KMS-11 (cell line): ENCODE data around the gene SLC25A27.

Experiments used
- H2AFZ ChIP-seq: fragments of 200-600 bp; sonication (generic); 2 replicates; pipeline ENCODE4 v1.6.1; 2016; ENCODE audit warnings: antibody characterized with exemption, mixed run types, low read depth
- H3K27ac ChIP-seq: fragments of 200-600 bp; sonication (generic); 2 replicates; pipeline ENCODE4 v1.6.1; 2016; ENCODE audit warnings: mild to moderate bottlenecking, mixed run types
- H3K27me3 ChIP-seq: fragments of 200-600 bp; sonication (generic); 2 replicates; pipeline ENCODE4 v1.6.1; 2017; ENCODE audit warnings: mild to moderate bottlenecking, low read depth, mixed run types, moderate library complexity; ENCODE audit not compliant: insufficient read depth
- H3K36me3 ChIP-seq: fragments of 200-600 bp; sonication (generic); 2 replicates; pipeline ENCODE4 v1.6.1; 2017; ENCODE audit warnings: mild to moderate bottlenecking, mixed run types; ENCODE audit not compliant: insufficient read depth
- H3K4me1 ChIP-seq: fragments of 200-600 bp; sonication (generic); 2 replicates; pipeline ENCODE4 v1.6.1; 2016; ENCODE audit warnings: mild to moderate bottlenecking, low read depth, mixed run types; ENCODE audit not compliant: poor library complexity, severe bottlenecking
- H3K4me2 ChIP-seq: fragments of 200-600 bp; sonication (generic); 2 replicates; pipeline ENCODE4 v1.7.0; 2016; ENCODE audit warnings: mild to moderate bottlenecking, mixed run types
- H3K4me3 ChIP-seq: fragments of 200-600 bp; sonication (generic); IDR thresholded peaks from 2 replicates; pipeline ENCODE4 v1.6.1; 2017; ENCODE audit warnings: low read depth, low read length, mixed read lengths; ENCODE audit not compliant: insufficient read depth
- H3K79me2 ChIP-seq: fragments of 200-600 bp; sonication (generic); 2 replicates; pipeline ENCODE4 v1.6.1; 2016; ENCODE audit warnings: low read depth, mixed run types; ENCODE audit not compliant: insufficient read depth
- H3K9ac ChIP-seq: fragments of 200-600 bp; sonication (generic); 2 replicates; pipeline ENCODE4 v1.6.1; 2016; ENCODE audit warnings: mild to moderate bottlenecking, mixed run types
- H4K20me1 ChIP-seq: fragments of 200-600 bp; sonication (generic); 2 replicates; pipeline ENCODE4 v1.6.1; 2016; ENCODE audit warnings: mild to moderate bottlenecking, mixed run types; ENCODE audit not compliant: insufficient read depth
- TF ChIP-seq, protein P1 (sequence below): fragments of 200-600 bp; sonication (generic); conservative IDR thresholded peaks from 2 replicates; pipeline ENCODE4 v1.6.1; 2017; ENCODE audit warnings: low read depth, mild to moderate bottlenecking, antibody characterized with exemption, low read length, moderate library complexity, mixed read lengths

Gene SLC25A27

GRCh38 chr6:46612645-46613044 lies 40.1 kb upstream of the SLC25A27 start:
- Histone ChIP-seq H3K27me3 (no peaks in the 10 kb centered on the region), H3K4me1 (no peaks in the 10 kb centered on the region), H3K4me3 (no peak overlapping the region), H3K9ac (no peak overlapping the region), H3K27ac (no peak overlapping the region), H2AFZ (no peak overlapping the region), H3K36me3 (no peaks in the 10 kb centered on the region), H3K79me2 (no peaks in the 10 kb centered on the region), H3K4me2 (no peak overlapping the region), H4K20me1 (no peaks in the 10 kb centered on the region)
- TF ChIP-seq, protein P1, sequence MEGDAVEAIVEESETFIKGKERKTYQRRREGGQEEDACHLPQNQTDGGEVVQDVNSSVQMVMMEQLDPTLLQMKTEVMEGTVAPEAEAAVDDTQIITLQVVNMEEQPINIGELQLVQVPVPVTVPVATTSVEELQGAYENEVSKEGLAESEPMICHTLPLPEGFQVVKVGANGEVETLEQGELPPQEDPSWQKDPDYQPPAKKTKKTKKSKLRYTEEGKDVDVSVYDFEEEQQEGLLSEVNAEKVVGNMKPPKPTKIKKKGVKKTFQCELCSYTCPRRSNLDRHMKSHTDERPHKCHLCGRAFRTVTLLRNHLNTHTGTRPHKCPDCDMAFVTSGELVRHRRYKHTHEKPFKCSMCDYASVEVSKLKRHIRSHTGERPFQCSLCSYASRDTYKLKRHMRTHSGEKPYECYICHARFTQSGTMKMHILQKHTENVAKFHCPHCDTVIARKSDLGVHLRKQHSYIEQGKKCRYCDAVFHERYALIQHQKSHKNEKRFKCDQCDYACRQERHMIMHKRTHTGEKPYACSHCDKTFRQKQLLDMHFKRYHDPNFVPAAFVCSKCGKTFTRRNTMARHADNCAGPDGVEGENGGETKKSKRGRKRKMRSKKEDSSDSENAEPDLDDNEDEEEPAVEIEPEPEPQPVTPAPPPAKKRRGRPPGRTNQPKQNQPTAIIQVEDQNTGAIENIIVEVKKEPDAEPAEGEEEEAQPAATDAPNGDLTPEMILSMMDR = no peak

GRCh38 chr6:46618726-46619125 lies 34.0 kb upstream of the SLC25A27 start:
- H4K20me1 ChIP-seq = no peaks in the 10 kb centered on the region
- no peak overlapping the region for H3K4me2 ChIP-seq
- no peaks in the 10 kb centered on the region for H3K36me3 ChIP-seq
- no peak overlapping the region for H3K27ac ChIP-seq
- H3K9ac ChIP-seq = no peak overlapping the region
- no peak overlapping the region for H3K4me3 ChIP-seq
- TF ChIP-seq, protein P1 = no peak
- no peaks in the 10 kb centered on the region for H3K79me2 ChIP-seq
- no peak overlapping the region for H2AFZ ChIP-seq
- H3K4me1 ChIP-seq = no peaks in the 10 kb centered on the region
- H3K27me3 ChIP-seq = no peaks in the 10 kb centered on the region

- H3K4me2 ChIP-seq = peak overlapping the region; percentile 47; the same call in 1 of the 2 replicates
- H4K20me1 ChIP-seq = no peaks in the 10 kb centered on the region
- no peak overlapping the region for H3K9ac ChIP-seq
- H2AFZ ChIP-seq = no peak overlapping the region
- peaks cover 6% of the 10 kb centered on the region for H3K4me1 ChIP-seq
- TF ChIP-seq, protein P1 = peak; percentile 75
- no peaks in the 10 kb centered on the region for H3K79me2 ChIP-seq
- H3K27me3 ChIP-seq = no peaks in the 10 kb centered on the region
- H3K4me3 ChIP-seq = no peak overlapping the region
- no peaks in the 10 kb centered on the region for H3K36me3 ChIP-seq
- H3K27ac ChIP-seq = no peak overlapping the region
Observed at GRCh38 chr6:46626228-46626909, 26.4 kb upstream of the SLC25A27 start.

DNA sequence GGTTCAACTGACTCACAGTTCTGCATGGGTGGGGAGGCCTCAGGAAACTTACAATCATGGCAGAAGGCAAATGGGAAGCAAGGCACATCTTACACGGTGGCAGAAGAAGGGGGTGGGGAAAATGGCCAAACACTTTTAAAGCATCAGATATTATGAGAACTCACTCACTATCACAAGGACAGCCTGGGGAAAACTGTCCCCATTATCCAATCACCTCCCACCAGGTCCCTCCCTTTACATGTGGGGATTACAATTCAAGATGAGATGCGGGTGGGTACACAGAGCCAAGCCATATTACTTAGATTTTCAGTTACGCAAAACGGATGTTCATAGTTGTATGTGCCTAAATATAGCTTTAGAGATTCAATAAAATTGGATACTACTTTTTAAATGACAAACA lies 25.8 kb upstream of the SLC25A27 start:
- Histone ChIP-seq H3K27ac (no peak overlapping the region), H3K79me2 (no peaks in the 10 kb centered on the region), H3K4me1 (peaks cover 6% of the 10 kb centered on the region), H2AFZ (no peak overlapping the region), H3K4me2 (no peak overlapping the region), H4K20me1 (no peaks in the 10 kb centered on the region), H3K36me3 (no peaks in the 10 kb centered on the region), H3K9ac (no peak overlapping the region), H3K27me3 (no peaks in the 10 kb centered on the region), H3K4me3 (no peak overlapping the region)
- TF ChIP-seq, protein P1 = no peak
